Non-pigmented ciliary epithelial cell (primary cell): Measurements from ENCODE around the gene CHPF2.
A peak's percentile ranks its signal among the peaks of the same experiment; 100 is the strongest.

ENCODE experiments used
- DNase-seq: peaks from one replicate; pipeline ENCODE4 v3.0.0-alpha.2; 2010; ENCODE audit warnings: low read depth

The CHPF2 gene

GRCh38 chr7:151232091-151232916, at the start of gene CHPF2:
CHPF2 (plus strand) TSS chr7:151232483; CDS start chr7:151234012, 1,529 bp downstream.
- peak; percentile 26 for DNase-seq

- no peak for DNase-seq
These were observed 46.3 kb upstream of the CHPF2 start for GRCh38 chr7:151185762-151186639.

- DNase-seq, result no peak
These were observed 45.5 kb upstream of the CHPF2 start, which contains the start of gene ASB10 for GRCh38 chr7:151186640-151187408. ASB10 (minus strand) TSS chr7:151187250; CDS start chr7:151187130, 120 bp downstream.

- DNase-seq, result no peak
These were observed 44.7 kb upstream of the CHPF2 start for GRCh38 chr7:151187409-151188251.

- no peak for DNase-seq
These were observed 44.1 kb upstream of the CHPF2 start for GRCh38 chr7:151188252-151188542.

GRCh38 chr7:151189038-151189437, 43.2 kb upstream of the CHPF2 start:
- no peak for DNase-seq

GRCh38 chr7:151191544-151191943, 40.7 kb upstream of the CHPF2 start:
- DNase-seq, result no peak

GRCh38 chr7:151192002-151192539, 40.2 kb upstream of the CHPF2 start:
- no peak for DNase-seq

GRCh38 chr7:151193203-151193978, 38.9 kb upstream of the CHPF2 start:
- DNase-seq, result no peak

- DNase-seq, result no peak
These were observed 38.1 kb upstream of the CHPF2 start for GRCh38 chr7:151194188-151194587.

- no peak for DNase-seq
These were observed 36.5 kb upstream of the CHPF2 start for GRCh38 chr7:151195616-151196450.

- DNase-seq, result no peak
These were observed 34.4 kb upstream of the CHPF2 start for GRCh38 chr7:151197932-151198331.

GRCh38 chr7:151198945-151199848, 33.1 kb upstream of the CHPF2 start:
- no peak for DNase-seq

- no peak for DNase-seq
These were observed 30.9 kb upstream of the CHPF2 start for GRCh38 chr7:151201344-151201743.

GRCh38 chr7:151201751-151202150, 30.5 kb upstream of the CHPF2 start:
- no peak for DNase-seq

- no peak for DNase-seq
These were observed 29.4 kb upstream of the CHPF2 start for GRCh38 chr7:151202836-151203235.

GRCh38 chr7:151204383-151205032, 27.8 kb upstream of the CHPF2 start:
- no peak for DNase-seq

- DNase-seq, result no peak
These were observed 26.6 kb upstream of the CHPF2 start for GRCh38 chr7:151205730-151206129.
